Breast epithelium (tissue), 3 donors: ENCODE results near the gene C1QL3.

ENCODE experiments used
- POLR2AphosphoS5 ChIP-seq, 3 donors: sonication (generic); formaldehyde crosslinking; IDR thresholded peaks; one replicate each; pipeline ENCODE4 v1.6.1; 2017; ENCODE audit warnings: antibody characterized with exemption in 3 of 3
- TF ChIP-seq, protein P1 (sequence below), 3 donors: fragments of 450-650 bp; IDR thresholded peaks; one replicate each; pipeline ENCODE4 v1.5.1; 2016 to 2017; ENCODE audit warnings: antibody characterized with exemption in 3 of 3, mild to moderate bottlenecking in 3 of 3, moderate library complexity in 3 of 3

DNA sequence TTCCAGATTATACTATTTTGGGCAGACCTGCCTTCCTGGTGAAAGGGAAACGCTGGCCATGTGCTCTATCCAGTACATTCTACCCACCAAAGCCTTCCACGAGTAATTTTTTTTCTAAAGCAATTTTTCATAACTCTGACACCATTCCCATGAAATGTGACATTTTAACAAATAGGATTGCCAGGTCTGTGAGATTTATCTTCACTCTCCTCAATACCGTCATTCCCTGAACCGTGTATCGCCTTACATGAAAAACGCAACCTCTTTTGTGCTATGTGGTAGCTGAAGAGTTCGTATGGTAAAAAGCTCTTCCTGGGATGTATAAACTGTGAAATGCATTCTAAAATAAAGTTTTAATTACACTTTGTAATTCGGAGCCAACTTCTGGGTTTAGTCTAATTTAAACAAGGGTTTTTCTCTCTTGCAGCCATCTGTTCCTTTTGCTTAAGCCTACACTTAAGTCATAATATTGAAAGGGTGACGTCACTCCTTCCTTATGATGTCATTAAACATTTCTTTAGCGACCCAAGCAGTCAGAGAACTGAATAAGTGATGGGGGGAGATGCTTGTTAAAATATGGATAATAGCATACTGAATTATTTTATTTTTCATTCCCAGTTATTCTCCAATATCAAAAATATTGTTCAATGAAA, 27.7 kb downstream of the C1QL3 start:
- TF ChIP-seq, protein P1, sequence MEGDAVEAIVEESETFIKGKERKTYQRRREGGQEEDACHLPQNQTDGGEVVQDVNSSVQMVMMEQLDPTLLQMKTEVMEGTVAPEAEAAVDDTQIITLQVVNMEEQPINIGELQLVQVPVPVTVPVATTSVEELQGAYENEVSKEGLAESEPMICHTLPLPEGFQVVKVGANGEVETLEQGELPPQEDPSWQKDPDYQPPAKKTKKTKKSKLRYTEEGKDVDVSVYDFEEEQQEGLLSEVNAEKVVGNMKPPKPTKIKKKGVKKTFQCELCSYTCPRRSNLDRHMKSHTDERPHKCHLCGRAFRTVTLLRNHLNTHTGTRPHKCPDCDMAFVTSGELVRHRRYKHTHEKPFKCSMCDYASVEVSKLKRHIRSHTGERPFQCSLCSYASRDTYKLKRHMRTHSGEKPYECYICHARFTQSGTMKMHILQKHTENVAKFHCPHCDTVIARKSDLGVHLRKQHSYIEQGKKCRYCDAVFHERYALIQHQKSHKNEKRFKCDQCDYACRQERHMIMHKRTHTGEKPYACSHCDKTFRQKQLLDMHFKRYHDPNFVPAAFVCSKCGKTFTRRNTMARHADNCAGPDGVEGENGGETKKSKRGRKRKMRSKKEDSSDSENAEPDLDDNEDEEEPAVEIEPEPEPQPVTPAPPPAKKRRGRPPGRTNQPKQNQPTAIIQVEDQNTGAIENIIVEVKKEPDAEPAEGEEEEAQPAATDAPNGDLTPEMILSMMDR (IDR thresholded peaks at IDR 0.05) = no peak
- no peak for TF ChIP-seq POLR2AphosphoS5 (IDR thresholded peaks at IDR 0.05)
